GM12865 (cell line): ENCODE measurements around the gene PDGFB.
A peak's percentile ranks its signal among the peaks of the same experiment; 100 is the strongest.

Experiments
- DNase-seq: peaks from one replicate; pipeline ENCODE4 v3.0.0; 2010; ENCODE audit warnings: low read depth
- H3K4me3 ChIP-seq: 2 replicates; pipeline ENCODE4 v1.5.1; 2011; ENCODE audit warnings: mild to moderate bottlenecking, low read depth, low read length, control low read depth
- CTCF ChIP-seq: IDR thresholded peaks from 2 replicates; pipeline ENCODE4 v1.5.1; 2011; ENCODE audit warnings: low read length, control low read depth, low read depth, inconsistent platforms; ENCODE audit not compliant: insufficient read depth; ENCODE audit errors: missing control alignments

Gene PDGFB

GRCh38 chr22:39263626-39264348, 19.0 kb upstream of the PDGFB start:
- no peak for DNase-seq
- TF ChIP-seq CTCF: no peak
- no peak overlapping the region for H3K4me3 ChIP-seq

GRCh38 chr22:39259666-39260065, 14.9 kb upstream of the PDGFB start:
- no peak for DNase-seq
- no peak overlapping the region for H3K4me3 ChIP-seq
- no peak for TF ChIP-seq CTCF

- DNase-seq: no peak
- no peak overlapping the region for H3K4me3 ChIP-seq
- no peak for TF ChIP-seq CTCF
These were observed 13.2 kb upstream of the PDGFB start for GRCh38 chr22:39257901-39258475.

GRCh38 chr22:39256979-39257378, 12.2 kb upstream of the PDGFB start:
- DNase-seq: no peak
- TF ChIP-seq CTCF: no peak
- H3K4me3 ChIP-seq: no peak overlapping the region

GRCh38 chr22:39256186-39256552, 11.4 kb upstream of the PDGFB start:
- TF ChIP-seq CTCF: no peak
- no peak overlapping the region for H3K4me3 ChIP-seq
- DNase-seq: no peak

- peak; percentile 37 for DNase-seq
- peak overlapping the region; percentile 45 for H3K4me3 ChIP-seq
- TF ChIP-seq CTCF: no peak
These were observed 10.8 kb upstream of the PDGFB start for GRCh38 chr22:39255449-39256185.
